Muscle layer of colon (tissue), 2 donors: ENCODE measurements around the gene SHISA8.

Source experiments
- H3K27ac ChIP-seq: one replicate; pipeline ENCODE4 v1.7.0; 2013; ENCODE audit warnings: low read depth, mild to moderate bottlenecking, low read length, moderate library complexity
- H3K27me3 ChIP-seq, 2 donors: one replicate each; pipeline ENCODE4 v1.7.0; 2013; ENCODE audit warnings: low read length in 2 of 2, mild to moderate bottlenecking in 2 of 2; ENCODE audit not compliant: insufficient read depth in 2 of 2, control insufficient read depth in 1 of 2
- H3K36me3 ChIP-seq: one replicate; pipeline ENCODE4 v1.7.0; 2013; ENCODE audit warnings: mild to moderate bottlenecking, low read length; ENCODE audit not compliant: insufficient read depth
- H3K4me1 ChIP-seq: one replicate; pipeline ENCODE4 v1.7.0; 2013; ENCODE audit warnings: mild to moderate bottlenecking, low read length; ENCODE audit not compliant: insufficient read depth
- H3K4me3 ChIP-seq, 2 donors: one replicate each; pipeline ENCODE4 v1.7.0; 2013; ENCODE audit warnings: low read length in 2 of 2, low read depth in 1 of 2, mild to moderate bottlenecking in 1 of 2, moderate library complexity in 1 of 2
- H3K9ac ChIP-seq: one replicate; pipeline ENCODE4 v1.7.0; 2013; ENCODE audit warnings: low read length
- H3K9me3 ChIP-seq: one replicate; pipeline ENCODE4 v1.7.0; 2013; ENCODE audit warnings: mild to moderate bottlenecking, low read length
- donor health status: abdominal sarcoma.
- donor health status: Adenocarcinoma of cecum.

Gene SHISA8

DNA sequence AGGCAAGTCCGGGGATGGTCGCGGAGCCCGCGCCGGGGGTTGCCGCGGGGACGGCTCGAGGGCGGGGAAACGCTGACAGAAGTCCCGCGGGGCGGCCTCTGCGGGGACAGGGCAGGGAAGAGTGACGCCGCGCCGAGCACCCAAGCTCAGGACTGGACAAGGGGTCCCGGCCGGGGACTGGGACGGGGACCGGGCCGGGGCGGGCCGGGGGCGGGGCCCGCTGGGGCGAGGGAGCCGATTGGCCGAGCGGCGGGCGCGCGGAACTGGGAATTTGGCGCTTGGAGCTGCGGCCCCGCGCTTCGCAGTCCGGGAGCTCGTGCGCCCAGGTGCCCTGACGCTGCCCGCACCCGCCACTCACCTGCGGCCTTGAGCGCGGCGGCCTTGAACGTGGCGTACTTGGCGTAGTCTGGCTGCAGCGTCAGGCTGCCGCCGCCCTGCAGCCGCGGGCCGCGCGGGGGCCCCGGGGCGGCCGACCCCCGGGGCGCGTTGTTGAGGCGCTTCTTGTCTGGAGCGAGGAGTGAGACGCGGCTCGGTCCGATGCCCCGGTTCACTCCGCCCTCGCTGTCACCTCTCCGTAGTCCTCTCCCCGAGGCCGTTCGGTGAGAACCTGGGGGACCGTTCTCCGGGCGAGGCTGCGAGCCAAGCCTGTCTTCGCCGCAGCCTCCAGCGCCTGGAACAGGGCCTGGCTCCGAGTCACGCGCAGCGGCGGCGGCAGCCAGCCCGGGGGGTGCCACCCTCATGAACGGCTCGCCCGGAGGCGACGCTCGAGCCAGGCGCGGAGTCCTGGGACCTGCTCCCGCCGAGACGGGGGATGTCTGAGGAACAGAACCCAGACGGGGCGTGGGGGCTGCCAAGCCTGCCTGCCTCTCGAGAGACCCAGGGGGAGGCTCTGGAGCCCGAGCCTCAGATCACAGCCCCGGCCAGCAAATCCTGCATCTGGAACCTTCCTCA, 4.5 kb downstream of the SHISA8 start:
- H3K9me3 ChIP-seq = no peaks in the 10 kb centered on the region
- peaks cover 30 to 54% of the 10 kb centered on the region in 2 donors for H3K27me3 ChIP-seq
- H3K4me1 ChIP-seq = peaks cover 8% of the 10 kb centered on the region
- peaks cover under 1% of the 10 kb centered on the region for H3K36me3 ChIP-seq
- no peak overlapping the region for H3K9ac ChIP-seq
- H3K4me3 ChIP-seq = peak overlapping the region; percentile 35 to 38
- no peak overlapping the region for H3K27ac ChIP-seq

DNA sequence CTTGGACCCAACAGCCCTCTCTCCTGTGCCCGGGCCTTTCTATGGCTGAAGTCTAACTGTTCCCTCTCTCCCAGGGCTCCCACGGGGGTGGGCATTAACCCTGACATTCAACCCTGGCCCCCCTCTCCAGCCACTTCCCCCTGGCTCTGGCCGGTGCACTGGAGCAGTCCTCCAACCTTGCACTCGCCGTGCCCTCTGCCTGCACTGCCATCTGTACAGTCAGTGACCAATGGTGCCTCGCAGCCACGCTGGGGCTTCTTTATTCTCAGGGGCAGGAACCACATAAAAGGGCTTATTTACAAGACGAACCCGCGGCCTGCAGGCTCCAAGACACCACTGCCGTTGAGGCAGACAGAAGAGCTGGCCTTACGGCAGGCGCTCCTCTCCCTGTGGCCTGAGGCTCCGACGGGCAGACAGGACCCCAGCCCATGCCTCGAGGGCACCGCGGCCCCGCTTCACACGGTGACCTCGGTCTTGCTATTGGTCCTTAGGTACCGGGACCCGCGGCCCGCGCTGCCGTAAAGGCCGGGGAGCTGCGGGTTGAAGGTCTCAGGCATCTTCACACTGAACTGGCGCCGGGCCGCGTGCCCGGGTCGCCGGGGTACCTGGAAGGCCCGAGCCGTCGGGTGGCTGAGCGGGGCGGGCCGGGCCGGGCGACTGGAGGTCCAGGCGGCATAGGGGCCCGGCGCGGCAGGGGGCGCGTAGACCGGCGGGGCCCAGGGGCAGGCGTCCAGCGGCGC, 5.4 kb downstream of the SHISA8 start:
- Histone ChIP-seq H3K4me3 (no peak overlapping the region), H3K9me3 (no peaks in the 10 kb centered on the region), H3K27me3 (peaks cover 26 to 50% of the 10 kb centered on the region in 2 donors), H3K27ac (no peak overlapping the region), H3K9ac (no peak overlapping the region), H3K4me1 (peaks cover 8% of the 10 kb centered on the region), H3K36me3 (peaks cover 8% of the 10 kb centered on the region)

DNA sequence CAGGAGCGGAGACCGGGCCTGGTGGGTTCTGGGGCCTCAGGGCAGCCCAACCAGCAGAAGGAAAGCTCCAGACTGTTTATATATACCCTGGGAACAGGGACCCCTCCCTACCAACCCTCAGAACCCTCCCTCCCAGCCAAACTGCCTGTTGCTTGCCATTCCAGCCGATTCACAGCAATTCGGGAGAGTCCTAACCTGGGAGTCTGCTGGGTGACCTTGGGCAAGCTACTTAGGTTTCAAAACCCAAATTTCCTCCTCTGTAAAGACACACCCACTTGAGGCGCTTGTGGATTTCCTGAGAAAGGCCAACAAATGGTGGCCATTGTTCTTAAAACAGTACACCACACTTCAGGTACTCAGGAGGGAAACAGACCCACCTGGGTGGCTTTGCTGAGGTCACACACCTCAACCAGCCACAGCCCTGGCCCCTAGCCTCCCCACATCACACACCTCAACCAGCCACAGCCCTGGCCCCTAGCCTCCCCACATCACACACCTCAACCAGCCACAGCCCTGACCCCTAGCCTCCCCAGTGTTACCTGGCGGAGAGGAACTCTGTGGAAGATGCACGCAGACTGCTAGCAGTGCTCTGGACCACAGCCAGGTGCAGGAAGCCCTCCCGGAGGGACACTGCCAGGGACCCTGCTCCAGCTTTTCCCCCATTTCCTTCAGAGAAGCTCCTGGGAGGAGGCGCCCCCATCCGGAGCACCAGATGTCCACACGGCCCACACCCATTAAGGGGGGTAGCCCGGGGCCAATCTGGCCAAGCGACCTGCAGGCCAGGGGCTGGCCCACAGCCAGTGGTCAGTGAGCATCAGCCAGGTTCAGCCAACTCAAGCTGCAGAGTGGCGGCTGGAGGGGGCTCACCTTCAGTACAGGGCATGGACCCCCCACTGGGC, 6.2 kb downstream of the SHISA8 start:
- Histone ChIP-seq H3K27ac (no peak overlapping the region), H3K27me3 (peaks cover 26 to 45% of the 10 kb centered on the region in 2 donors), H3K36me3 (peaks cover 14% of the 10 kb centered on the region), H3K9ac (no peak overlapping the region), H3K4me3 (no peak overlapping the region), H3K4me1 (peaks cover 8% of the 10 kb centered on the region), H3K9me3 (no peaks in the 10 kb centered on the region)

DNA sequence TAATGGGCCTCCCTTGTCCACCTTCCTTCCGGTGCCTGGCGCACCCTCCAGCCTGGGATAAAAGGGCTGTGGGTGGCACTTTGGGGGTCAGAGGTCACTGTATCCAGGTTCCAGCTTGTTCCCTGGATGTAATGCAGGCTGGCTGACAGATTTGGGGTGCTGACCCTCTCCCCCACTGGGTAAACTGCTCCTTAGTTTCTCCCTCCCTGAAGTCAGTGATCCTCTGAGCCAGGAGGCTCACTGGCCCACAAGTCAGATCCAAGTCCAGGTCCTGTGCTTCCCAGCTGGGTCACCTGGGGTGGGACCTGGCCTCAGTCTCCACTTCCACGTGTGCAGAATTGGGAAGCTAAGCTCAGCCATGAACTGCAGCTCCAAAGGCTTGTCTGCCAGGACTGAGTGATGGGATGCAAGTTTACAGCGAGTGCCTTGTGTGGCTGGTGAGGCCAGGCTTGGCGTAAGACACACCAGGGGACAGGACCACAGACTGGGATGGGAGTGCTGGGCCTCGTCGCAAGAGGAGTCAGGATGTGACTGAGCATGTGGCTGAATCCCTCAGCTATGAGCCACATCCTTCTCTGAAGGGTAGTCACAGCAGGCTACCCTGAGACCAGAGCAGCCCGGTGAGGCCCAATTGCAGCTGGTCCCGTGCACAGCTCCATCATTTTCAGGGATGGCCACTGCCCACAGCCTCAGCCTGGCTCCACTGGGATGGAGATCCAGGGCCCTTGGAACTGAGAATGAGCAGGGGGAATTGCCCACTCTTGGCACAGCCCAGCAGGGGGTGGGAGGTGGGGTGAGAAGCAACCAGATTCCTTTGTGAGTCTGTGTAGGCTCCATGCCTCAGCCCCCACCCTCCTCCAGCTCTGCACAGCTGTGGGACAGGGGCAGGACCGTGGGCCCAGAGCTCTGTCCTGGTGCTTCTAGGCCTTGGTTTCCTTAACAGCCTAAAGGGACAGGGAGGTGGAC, 7.2 kb downstream of the SHISA8 start:
- Histone ChIP-seq H3K27ac (no peak overlapping the region), H3K4me3 (no peak overlapping the region), H3K9me3 (no peaks in the 10 kb centered on the region), H3K9ac (no peak overlapping the region), H3K4me1 (peaks cover 8% of the 10 kb centered on the region), H3K27me3 (peaks cover 18 to 36% of the 10 kb centered on the region in 2 donors), H3K36me3 (peaks cover 14% of the 10 kb centered on the region)

DNA sequence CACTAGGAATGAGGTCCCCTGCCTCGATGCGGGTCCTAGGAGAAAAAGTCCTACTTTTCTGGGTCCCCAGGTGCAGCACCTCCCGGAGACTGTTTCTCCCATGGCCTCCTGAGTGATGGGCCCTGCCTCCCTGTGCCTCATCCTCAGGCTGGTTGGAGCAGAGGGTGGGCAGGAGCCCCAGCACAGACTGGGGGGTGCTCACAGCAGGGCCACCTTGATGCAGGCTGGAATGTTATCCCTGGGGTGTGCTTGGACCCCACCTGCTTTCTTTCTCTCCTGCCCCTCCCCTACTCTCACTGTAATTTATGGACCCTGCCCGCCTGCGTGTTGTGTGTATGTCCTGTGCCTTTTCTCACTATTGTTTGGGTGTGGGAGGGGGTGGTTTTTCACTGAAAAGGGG, 8.1 kb downstream of the SHISA8 start:
- no peak overlapping the region for H3K27ac ChIP-seq
- peaks cover 9 to 27% of the 10 kb centered on the region in 2 donors for H3K27me3 ChIP-seq
- peaks cover 8% of the 10 kb centered on the region for H3K4me1 ChIP-seq
- H3K4me3 ChIP-seq = no peak overlapping the region
- no peaks in the 10 kb centered on the region for H3K9me3 ChIP-seq
- H3K9ac ChIP-seq = no peak overlapping the region
- H3K36me3 ChIP-seq = peaks cover 14% of the 10 kb centered on the region

DNA sequence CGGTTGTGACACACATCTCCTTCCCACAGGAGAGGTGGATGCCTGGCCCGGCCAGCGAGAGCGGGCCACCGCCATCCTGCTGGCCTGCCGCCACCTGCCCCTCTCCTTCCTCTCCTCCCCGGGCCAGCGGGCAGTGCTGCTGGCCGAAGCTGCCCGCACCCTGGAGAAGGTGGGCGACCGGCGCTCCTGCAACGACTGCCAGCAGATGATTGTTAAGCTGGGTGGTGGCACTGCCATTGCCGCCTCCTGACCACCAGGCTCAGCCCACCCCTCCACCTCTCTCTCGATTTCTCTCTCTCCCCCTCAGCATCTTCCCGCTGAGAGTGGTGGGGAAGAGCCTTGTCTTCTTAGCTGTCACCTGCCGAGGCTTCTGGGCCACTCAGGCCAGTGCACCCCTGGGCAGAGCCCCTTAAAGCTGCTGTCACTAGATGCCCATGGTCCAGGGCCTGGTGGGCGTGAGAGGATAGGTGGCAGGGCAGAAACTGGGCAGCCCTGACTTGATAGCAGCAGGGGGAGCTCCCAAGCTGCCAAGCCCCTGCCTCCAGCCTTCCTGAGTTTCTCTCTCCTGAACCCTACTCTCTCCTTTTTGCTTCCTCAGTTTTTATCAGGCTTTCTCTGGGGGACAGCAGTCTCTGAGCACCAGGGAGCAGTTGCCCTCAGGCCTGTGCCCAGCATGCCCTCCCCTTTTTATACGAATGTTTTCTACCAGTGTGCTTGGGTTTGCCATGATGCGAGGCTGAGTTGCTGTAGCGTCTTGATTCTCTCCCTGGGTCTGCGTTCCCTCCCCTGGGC, 9.3 kb downstream of the SHISA8 start:
- peaks cover 14% of the 10 kb centered on the region for H3K36me3 ChIP-seq
- no peak overlapping the region for H3K27ac ChIP-seq
- H3K27me3 ChIP-seq = peaks cover under 1 to 15% of the 10 kb centered on the region in 2 donors
- H3K9me3 ChIP-seq = no peaks in the 10 kb centered on the region
- no peak overlapping the region for H3K4me3 ChIP-seq
- H3K9ac ChIP-seq = no peak overlapping the region
- H3K4me1 ChIP-seq = peaks cover under 1% of the 10 kb centered on the region

DNA sequence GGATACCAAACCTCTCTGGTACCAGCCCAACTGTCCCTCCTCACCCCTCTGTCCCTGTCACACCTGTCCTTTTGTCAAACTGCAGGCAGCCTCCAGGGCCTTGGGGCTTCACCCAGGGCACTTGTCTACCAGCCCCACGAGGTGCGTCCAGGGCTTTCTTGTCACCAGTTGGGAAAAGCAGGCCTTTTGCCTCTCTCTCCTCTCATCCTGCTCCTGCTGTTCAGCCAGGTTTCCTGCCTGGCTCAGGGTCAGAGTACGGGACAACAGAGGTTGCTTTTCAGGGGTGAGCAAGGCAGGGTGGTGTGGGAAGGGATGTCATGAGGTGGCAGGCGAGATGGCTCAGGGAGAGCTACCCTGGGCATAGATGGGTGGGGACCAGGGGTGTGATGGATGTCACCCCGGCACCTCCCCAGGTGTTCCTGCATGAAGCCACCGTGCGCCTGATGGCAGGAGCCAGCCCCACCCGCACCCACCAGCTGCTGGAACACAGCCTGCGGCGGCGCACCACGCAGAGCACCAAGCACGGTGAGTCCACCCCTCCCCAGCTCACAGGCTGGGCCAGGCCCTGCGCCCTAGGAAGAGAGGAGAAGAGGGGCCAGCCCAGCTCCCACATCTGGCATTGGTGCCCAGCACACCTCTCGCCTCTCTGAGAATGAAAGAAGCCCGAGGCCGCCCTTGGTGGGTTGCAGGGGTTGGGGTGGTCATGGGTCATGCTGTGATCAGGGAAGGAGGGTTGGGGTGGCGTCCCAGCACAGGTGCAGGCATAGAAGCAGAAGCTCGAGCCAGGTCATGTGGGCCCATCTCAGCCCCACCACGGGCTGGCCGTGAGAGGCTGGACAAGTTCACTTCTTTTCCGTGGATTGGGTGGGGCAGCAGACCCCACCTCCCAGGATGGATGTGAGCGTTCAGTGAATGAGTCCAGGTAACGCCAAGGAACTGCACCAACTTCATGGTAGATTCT, 10.1 kb downstream of the SHISA8 start:
- Histone ChIP-seq H3K4me1 (no peaks in the 10 kb centered on the region), H3K9me3 (no peaks in the 10 kb centered on the region), H3K9ac (no peak overlapping the region), H3K27ac (no peak overlapping the region), H3K27me3 (peaks cover 0 to 6% of the 10 kb centered on the region in 2 donors), H3K4me3 (no peak overlapping the region), H3K36me3 (peaks cover 21% of the 10 kb centered on the region)

DNA sequence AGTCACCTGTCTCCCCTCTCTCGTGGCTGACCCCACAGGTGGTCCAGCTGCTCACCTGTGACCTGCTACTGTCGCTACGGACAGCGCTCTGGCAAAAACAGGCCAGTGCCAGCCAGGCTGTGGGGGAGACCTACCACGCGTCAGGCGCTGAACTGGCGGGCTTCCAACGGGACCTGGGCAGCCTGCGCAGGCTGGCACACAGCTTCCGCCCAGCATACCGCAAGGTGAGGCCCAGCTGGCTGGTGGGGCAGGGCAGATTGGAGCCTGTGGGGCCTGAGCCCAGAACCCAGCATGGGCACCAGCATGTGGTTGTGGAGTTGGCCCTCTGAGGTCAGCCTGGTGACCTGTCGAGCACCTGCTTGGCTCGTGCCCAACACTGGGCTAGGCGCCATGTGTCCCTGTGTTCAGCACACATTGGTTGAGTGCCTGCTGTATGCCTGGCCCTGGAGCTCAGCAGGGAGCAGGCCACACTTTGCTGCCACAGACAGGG, 11.9 kb downstream of the SHISA8 start:
- Histone ChIP-seq H3K27ac (no peak overlapping the region), H3K27me3 (no peaks in the 10 kb centered on the region), H3K4me3 (no peak overlapping the region), H3K36me3 (peaks cover 27% of the 10 kb centered on the region), H3K9me3 (no peaks in the 10 kb centered on the region), H3K4me1 (no peaks in the 10 kb centered on the region), H3K9ac (no peak overlapping the region)

GRCh38 chr22:41902016-41902415, 12.9 kb downstream of the SHISA8 start:
- no peaks in the 10 kb centered on the region for H3K9me3 ChIP-seq
- no peak overlapping the region for H3K9ac ChIP-seq
- H3K4me1 ChIP-seq = no peaks in the 10 kb centered on the region
- peaks cover 34% of the 10 kb centered on the region for H3K36me3 ChIP-seq
- H3K27me3 ChIP-seq = no peaks in the 10 kb centered on the region
- H3K4me3 ChIP-seq = no peak overlapping the region
- H3K27ac ChIP-seq = no peak overlapping the region
